GM12892 (cell line): Measurements from ENCODE around the gene MMEL1.

Experiments used
- POLR2AphosphoS5 ChIP-seq: IDR thresholded peaks from 2 replicates; pipeline ENCODE4 v1.6.1; 2011; ENCODE audit warnings: low read depth, low read length, control low read depth
- TAF1 ChIP-seq: IDR thresholded peaks from 2 replicates; pipeline ENCODE4 v1.6.1; 2011; ENCODE audit warnings: low read depth, mild to moderate bottlenecking, control low read depth, low read length, borderline replicate concordance

DNA sequence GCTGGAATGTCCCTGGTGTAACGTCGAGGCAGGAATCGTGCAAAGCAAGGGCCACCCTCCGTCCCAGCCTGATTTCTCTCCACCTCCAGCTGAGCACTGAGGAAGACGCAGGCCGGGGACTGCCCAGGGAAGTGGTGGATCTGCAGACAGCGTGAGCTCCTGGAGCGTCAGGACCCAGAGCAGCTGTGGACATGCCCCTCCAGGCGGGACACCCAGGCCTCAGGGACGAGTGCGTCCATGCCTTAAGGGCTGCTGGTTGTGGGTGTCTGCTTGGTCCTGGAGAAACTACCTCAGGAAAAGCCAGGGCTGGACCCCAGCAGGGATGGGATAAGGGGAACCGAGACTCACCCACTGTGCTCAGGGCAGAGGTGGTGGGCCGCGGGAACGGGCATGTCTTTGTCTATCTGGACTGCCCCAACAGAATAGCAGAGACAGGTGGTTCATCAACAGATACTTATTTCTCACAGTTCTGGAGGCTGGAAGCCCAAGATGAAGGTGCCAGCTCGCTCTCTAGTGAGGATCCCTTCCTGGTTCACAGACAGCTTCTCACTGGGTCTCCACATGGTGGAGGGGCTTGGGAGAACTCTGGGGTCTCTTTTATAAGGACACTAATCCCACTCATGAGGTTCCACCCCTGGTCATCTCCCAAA lies 5.8 kb upstream of the MMEL1 start:
- TF ChIP-seq TAF1, result no peak
- no peak for TF ChIP-seq POLR2AphosphoS5
